ENCODE results near the gene RAD51. TPM values are rescaled to one million over a fixed set of nuclear protein-coding genes. Genes with fewer than 3 reads are reported as not detected.

The RAD51 gene
- total RNA-seq, 3 donors from 2014 or later = 28.2 to 39.7 (median 31.0) TPM

DNA sequence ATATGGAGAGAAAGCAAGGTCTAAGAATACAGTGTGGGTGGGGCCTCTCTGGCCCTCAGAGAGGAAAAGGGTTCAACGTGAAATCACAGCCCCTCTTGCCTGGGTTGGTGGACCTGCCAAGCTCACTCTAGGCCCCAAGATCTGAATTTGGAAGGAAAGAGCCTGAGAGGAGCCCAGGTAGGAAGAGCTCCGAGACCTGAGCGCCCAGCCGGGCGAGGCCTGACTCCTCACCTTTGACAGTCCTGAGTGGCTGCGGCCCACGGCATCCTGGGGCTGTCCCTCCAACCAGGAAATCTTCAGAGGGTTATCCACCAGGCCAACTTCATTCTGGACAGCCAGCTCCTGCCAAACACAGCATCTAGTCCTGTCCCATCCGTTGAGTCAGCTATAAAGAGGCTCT lies 78.5 kb downstream of the RAD51 start:
- H3K36me3 Mint-ChIP-seq (ENCODE audit: insufficient read depth) = peaks cover 9% of the 10 kb centered on the region
- H3K27me3 Mint-ChIP-seq (ENCODE audit: low read depth) = no peaks in the 10 kb centered on the region
- DNase-seq (no peak), ATAC-seq (no peak)
- H3K9me3 Mint-ChIP-seq = no peaks in the 10 kb centered on the region
- peaks cover 25% of the 10 kb centered on the region for H3K4me1 Mint-ChIP-seq (ENCODE audit: low read depth)
- H3K4me3 Mint-ChIP-seq = no peak overlapping the region

DNA sequence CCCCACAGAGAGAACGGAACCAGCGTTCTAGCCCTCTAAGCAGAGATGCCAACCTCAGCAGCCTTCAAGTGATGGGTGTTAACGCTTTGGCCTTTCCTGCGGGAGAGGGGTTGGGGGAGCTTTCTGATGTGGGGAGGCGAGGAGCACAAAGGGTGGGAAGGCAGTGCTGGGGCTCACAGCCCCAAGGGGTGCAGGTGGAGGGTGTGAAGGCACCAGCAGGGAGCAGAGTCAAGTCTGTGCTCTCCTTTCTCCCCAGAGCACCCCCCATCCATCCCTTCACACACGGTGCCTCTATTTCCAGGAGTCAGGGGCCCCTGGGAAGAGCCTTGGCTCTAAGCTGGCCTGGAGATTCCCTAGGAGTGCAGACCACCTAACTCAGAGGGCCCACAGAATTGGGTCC lies 78.9 kb downstream of the RAD51 start:
- Mint-ChIP-seq H3K9me3 (no peaks in the 10 kb centered on the region), H3K4me3 (no peak overlapping the region), H3K27me3 (ENCODE audit: low read depth) (no peaks in the 10 kb centered on the region), H3K4me1 (ENCODE audit: low read depth) (peaks cover 21% of the 10 kb centered on the region), H3K36me3 (ENCODE audit: insufficient read depth) (peaks cover 10% of the 10 kb centered on the region)
- DNase-seq (no peak), ATAC-seq (no peak)

DNA sequence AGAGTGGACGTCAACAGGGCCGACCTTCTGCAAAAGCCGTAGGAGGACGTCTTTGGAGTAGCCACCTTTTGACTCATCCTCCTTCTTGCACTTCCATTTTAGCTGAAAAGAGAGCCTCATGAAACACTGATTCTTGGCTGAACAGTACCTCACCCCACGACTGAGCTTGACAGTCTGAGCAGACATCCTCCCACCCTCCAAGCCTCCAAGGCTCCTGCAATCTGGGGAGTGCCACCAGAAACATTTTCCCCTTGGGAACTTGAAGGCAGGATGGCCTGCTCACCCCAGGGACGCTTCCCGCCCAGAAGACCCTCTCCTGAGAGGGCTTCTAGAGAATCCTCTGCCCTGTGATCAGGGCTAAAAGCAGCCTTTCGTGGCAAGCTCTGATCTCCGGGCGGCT lies 80.0 kb downstream of the RAD51 start:
- Mint-ChIP-seq H3K27me3 (ENCODE audit: low read depth) (no peaks in the 10 kb centered on the region), H3K4me3 (no peak overlapping the region), H3K9me3 (no peaks in the 10 kb centered on the region), H3K36me3 (ENCODE audit: insufficient read depth) (peaks cover 16% of the 10 kb centered on the region), H3K4me1 (ENCODE audit: low read depth) (peaks cover 10% of the 10 kb centered on the region)
- ATAC-seq (no peak), DNase-seq (no peak)

DNA sequence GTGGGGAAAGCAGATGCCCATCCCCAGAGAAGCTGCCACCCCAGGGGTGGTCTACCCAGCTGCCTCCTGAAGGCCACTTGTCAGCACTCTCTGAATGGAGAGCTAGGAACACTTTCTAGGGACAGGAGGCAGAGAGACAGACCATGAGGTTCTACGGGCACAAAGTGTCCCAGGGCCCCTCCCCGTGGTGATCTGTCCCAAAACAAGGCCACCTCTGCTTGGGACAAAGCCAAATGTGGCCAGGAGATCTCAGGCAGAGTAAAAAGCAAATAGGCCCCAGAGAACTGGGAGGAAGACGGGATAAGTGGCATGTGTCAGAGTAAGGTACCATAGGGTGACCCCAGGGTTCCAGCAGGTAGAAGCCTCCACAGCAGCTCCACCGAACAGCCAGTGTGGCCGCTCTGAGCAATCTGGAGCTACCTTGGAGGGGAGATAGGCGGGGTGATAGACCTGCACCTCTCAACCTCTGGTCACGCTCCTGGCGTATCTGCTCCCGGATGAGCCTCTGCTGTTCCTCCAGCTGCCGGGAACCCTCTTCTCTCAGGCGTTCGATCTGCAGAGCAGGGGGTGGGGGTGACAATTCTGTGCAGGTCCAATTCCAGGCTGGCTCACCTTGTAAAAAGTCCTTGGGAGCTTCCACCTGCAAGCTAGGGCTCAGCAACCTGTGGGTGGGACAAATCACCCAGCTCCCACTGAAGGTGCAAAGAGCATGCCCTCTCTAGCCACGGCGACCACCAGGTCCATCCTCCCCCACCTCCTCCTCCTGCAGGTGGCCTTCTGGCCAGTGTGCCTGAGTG lies 81.0 kb downstream of the RAD51 start:
- Mint-ChIP-seq H3K4me3 (no peak overlapping the region), H3K36me3 (ENCODE audit: insufficient read depth) (peaks cover 17% of the 10 kb centered on the region), H3K27me3 (ENCODE audit: low read depth) (no peaks in the 10 kb centered on the region), H3K4me1 (ENCODE audit: low read depth) (peaks cover 6% of the 10 kb centered on the region), H3K9me3 (no peaks in the 10 kb centered on the region)
- DNase-seq (no peak), ATAC-seq (no peak)

DNA sequence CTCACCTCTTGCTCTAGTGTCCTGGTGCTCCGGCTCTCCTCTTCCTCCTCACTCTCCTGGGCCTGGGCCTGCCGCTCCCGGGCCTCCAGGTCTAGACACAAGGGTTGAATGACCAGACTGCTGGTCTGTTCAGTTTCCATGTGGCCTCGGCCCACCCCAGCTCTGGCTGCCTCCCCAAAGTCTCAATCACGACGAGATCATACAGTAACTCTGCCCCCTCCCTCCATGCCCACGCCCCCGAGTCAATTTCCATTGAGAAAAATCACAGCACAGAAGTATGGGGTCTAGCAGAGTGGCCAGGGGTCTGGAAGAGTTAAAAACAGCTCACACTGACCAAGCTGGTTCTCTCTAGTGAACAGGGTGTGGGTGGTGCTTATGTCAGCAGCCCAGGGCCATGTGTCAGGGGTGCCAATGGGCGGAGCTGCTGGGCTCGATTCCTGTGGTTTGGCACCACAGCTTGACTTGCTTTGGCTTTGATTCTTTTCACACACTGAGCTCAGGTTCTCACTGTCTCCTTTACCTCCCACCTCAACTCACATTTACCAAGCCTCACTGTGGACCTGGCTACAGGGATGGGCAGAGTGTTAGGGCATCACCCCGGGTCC lies 81.7 kb downstream of the RAD51 start:
- Mint-ChIP-seq H3K4me1 (ENCODE audit: low read depth) (peaks cover 6% of the 10 kb centered on the region), H3K4me3 (no peak overlapping the region), H3K27me3 (ENCODE audit: low read depth) (no peaks in the 10 kb centered on the region), H3K9me3 (no peaks in the 10 kb centered on the region), H3K36me3 (ENCODE audit: insufficient read depth) (peaks cover 17% of the 10 kb centered on the region)
- DNase-seq (peak; percentile 27), ATAC-seq (peak; percentile 66 to 81)

Other genes starting within 250 kb of the RAD51 start
- 1 to 10 TPM; 6.2 to 7.1 (median 7.0) TPM for gene CHST14, start 224.2 kb upstream of the RAD51 start, total RNA-seq
- 10 to 100 TPM; 29.9 to 33.9 (median 31.0) TPM for gene CCDC32, start 130.1 kb upstream of the RAD51 start, total RNA-seq
- 10 to 100 TPM; 33.3 to 41.1 (median 37.0) TPM for gene RPUSD2, start 125.9 kb upstream of the RAD51 start, total RNA-seq
- 1 to 10 TPM; 2.9 to 4.1 (median 3.6) TPM for gene KNL1, start 100.9 kb upstream of the RAD51 start, total RNA-seq
- gene RMDN3, start 60.1 kb downstream of the RAD51 start, total RNA-seq = 10 to 100 TPM; 62.1 to 63.7 (median 62.9) TPM
- gene GCHFR, start 68.9 kb downstream of the RAD51 start, total RNA-seq = 10 to 100 TPM; 18.5 to 25.6 (median 25.3) TPM
- gene C15orf62, start 74.8 kb downstream of the RAD51 start, total RNA-seq = under 1 TPM; 0.24 to 0.53 (median 0.25) TPM
- gene ZFYVE19, start 111.9 kb downstream of the RAD51 start, total RNA-seq = 10 to 100 TPM; 19.5 to 23.5 (median 20.3) TPM
- 10 to 100 TPM; 49.1 to 62.1 (median 49.9) TPM for gene DNAJC17, start 112.3 kb downstream of the RAD51 start, total RNA-seq
- gene PPP1R14D, start 133.5 kb downstream of the RAD51 start, total RNA-seq = not detected
- 10 to 100 TPM; 10.8 to 13.5 (median 12.2) TPM for gene SPINT1, start 148.9 kb downstream of the RAD51 start, total RNA-seq
- gene RHOV, start 179.1 kb downstream of the RAD51 start, total RNA-seq = under 1 TPM; 0.35 to 0.53 (median 0.49) TPM
- 10 to 100 TPM; 15.9 to 16.7 (median 16.4) TPM for gene VPS18, start 199.3 kb downstream of the RAD51 start, total RNA-seq
- gene DLL4, start 234.2 kb downstream of the RAD51 start, total RNA-seq = under 1 TPM; 0.05 to 0.38 (median 0.37) TPM

Data from activated T-cell treated with anti-CD3 and anti-CD28 coated beads, Interleukin-2, amount 50 U/mL, for 4 hours (primary cell).